GM23248 (cell line): Measurements from ENCODE around the gene POC1A. TPM values are rescaled to one million over a fixed set of nuclear protein-coding genes. Genes with fewer than 3 reads are reported as not detected.

Source experiments
- DNase-seq: peaks from one replicate; pipeline ENCODE4 v3.0.0-alpha.2; 2015
- H2AFZ ChIP-seq: fragments of 200-600 bp; sonication (generic); 2 replicates; pipeline ENCODE4 v1.6.1; 2016; ENCODE audit warnings: antibody characterized with exemption
- H3F3A ChIP-seq: fragments of 200-600 bp; sonication (generic); 2 replicates; pipeline ENCODE4 v1.6.1; 2016; ENCODE audit warnings: mild to moderate bottlenecking, antibody characterized with exemption, mixed run types; ENCODE audit not compliant: insufficient read depth
- H3K27ac ChIP-seq: fragments of 200-600 bp; sonication (generic); 2 replicates; pipeline ENCODE4 v1.5.1; 2016; ENCODE audit warnings: mild to moderate bottlenecking
- H3K27me3 ChIP-seq: fragments of 200-600 bp; sonication (generic); replicated peaks from 2 replicates; pipeline ENCODE4 v1.6.1; 2016; ENCODE audit warnings: mild to moderate bottlenecking; ENCODE audit not compliant: insufficient read depth
- H3K36me3 ChIP-seq: fragments of 200-600 bp; sonication (generic); 2 replicates; pipeline ENCODE4 v1.6.1; 2016; ENCODE audit warnings: low read depth, mild to moderate bottlenecking
- H3K4me1 ChIP-seq: fragments of 200-600 bp; sonication (generic); 2 replicates; pipeline ENCODE4 v1.6.1; 2016; ENCODE audit warnings: mild to moderate bottlenecking; ENCODE audit not compliant: insufficient read depth
- H3K4me2 ChIP-seq: fragments of 200-600 bp; sonication (generic); one replicate; pipeline ENCODE4 v1.6.1; 2016; ENCODE audit warnings: mild to moderate bottlenecking; ENCODE audit not compliant: unreplicated experiment
- H3K4me3 ChIP-seq: fragments of 200-600 bp; sonication (generic); 2 replicates; pipeline ENCODE4 v1.5.1; 2016; ENCODE audit warnings: mild to moderate bottlenecking
- H3K79me2 ChIP-seq: fragments of 200-600 bp; sonication (generic); 2 replicates; pipeline ENCODE4 v1.6.1; 2016; ENCODE audit warnings: mild to moderate bottlenecking; ENCODE audit not compliant: insufficient read depth
- H3K9ac ChIP-seq: fragments of 200-600 bp; sonication (generic); 2 replicates; pipeline ENCODE4 v1.6.1; 2016; ENCODE audit warnings: mild to moderate bottlenecking
- H3K9me2 ChIP-seq: fragments of 200-600 bp; sonication (generic); 2 replicates; pipeline ENCODE4 v1.6.1; 2016; ENCODE audit warnings: mixed run types, mild to moderate bottlenecking, moderate library complexity; ENCODE audit not compliant: insufficient read depth
- H3K9me3 ChIP-seq: fragments of 200-600 bp; sonication (generic); one replicate; pipeline ENCODE4 v1.6.1; 2017; ENCODE audit warnings: low read depth
- H4K20me1 ChIP-seq: fragments of 200-600 bp; sonication (generic); 2 replicates; pipeline ENCODE4 v1.6.0; 2016; ENCODE audit not compliant: insufficient read depth
- EZH2 ChIP-seq: fragments of 200-600 bp; sonication (generic); IDR thresholded peaks from 2 replicates; pipeline ENCODE4 v1.6.1; 2018; ENCODE audit warnings: antibody characterized with exemption, mild to moderate bottlenecking; ENCODE audit not compliant: insufficient read depth, poor library complexity, severe bottlenecking
- EZH2phosphoT487 ChIP-seq: fragments of 200-600 bp; sonication (generic); IDR thresholded peaks from 2 replicates; pipeline ENCODE4 v1.6.1; 2018; ENCODE audit warnings: antibody characterized with exemption, moderate library complexity, mild to moderate bottlenecking, low read depth; ENCODE audit not compliant: insufficient read depth
- WGBS, 2 experiments: methylation state at CpG; one replicate each; pipeline ENCODE4 v1.1.6; 2015 to 2017; ENCODE audit warnings: low lambda C conversion rate in 2 of 2, low coverage in 1 of 2; ENCODE audit errors: missing lambda C conversion rate in 2 of 2; 5-methylcytosine and 5-hydroxymethylcytosine counted together
- in situ Hi-C: fragments of 300-500 bp; cut with MboI; formaldehyde crosslinking; loops from 2 replicates; pipeline ENCODE4 v1.15.0; 2020
- polyA plus RNA-seq: library from polyadenylated mRNA; unstranded; fragments of >200 nt; fragmentation: Nextera tagmentation; extraction: Ambion mirVana; gene quantifications from 2 replicates; pipeline ENCODE4 v1.2.1, GENCODE V29; 2016
- total RNA-seq: library from RNA; depleted of rRNA; stranded (reverse); fragments of >200 nt; shearing (Covaris generic); gene quantifications from 2 replicates; pipeline ENCODE4 v1.2.3, GENCODE V29; 2014

The POC1A gene
- total and polyA plus RNA-seq, 2 experiments from 2014 or later, result 5.2 to 11.0 TPM

GRCh38 chr3:52090933-52091468 is 63.2 kb downstream of the POC1A start:
- Histone ChIP-seq H3K9me2 (no peaks in the 10 kb centered on the region), H3K4me3 (no peak overlapping the region), H3K9me3 (no peaks in the 10 kb centered on the region), H3K9ac (peak overlapping the region; percentile 68), H3K36me3 (no peaks in the 10 kb centered on the region), H3K27me3 (no peaks in the 10 kb centered on the region), H4K20me1 (no peaks in the 10 kb centered on the region), H3K4me1 (peaks cover 45% of the 10 kb centered on the region), H3F3A (no peaks in the 10 kb centered on the region), H3K27ac (peak overlapping the region; percentile 85), H3K4me2 (no peak overlapping the region), H2AFZ (peak overlapping the region; percentile 62; the same call in 1 of the 2 replicates), H3K79me2 (no peaks in the 10 kb centered on the region)
- TF ChIP-seq EZH2, result no peak
- DNase-seq, result no peak
- in situ Hi-C loops, result no loop called here
- WGBS, 2 experiments, result 94 to 98% methylated on average over 7 to 8 of the region's 8 CpGs

DNA sequence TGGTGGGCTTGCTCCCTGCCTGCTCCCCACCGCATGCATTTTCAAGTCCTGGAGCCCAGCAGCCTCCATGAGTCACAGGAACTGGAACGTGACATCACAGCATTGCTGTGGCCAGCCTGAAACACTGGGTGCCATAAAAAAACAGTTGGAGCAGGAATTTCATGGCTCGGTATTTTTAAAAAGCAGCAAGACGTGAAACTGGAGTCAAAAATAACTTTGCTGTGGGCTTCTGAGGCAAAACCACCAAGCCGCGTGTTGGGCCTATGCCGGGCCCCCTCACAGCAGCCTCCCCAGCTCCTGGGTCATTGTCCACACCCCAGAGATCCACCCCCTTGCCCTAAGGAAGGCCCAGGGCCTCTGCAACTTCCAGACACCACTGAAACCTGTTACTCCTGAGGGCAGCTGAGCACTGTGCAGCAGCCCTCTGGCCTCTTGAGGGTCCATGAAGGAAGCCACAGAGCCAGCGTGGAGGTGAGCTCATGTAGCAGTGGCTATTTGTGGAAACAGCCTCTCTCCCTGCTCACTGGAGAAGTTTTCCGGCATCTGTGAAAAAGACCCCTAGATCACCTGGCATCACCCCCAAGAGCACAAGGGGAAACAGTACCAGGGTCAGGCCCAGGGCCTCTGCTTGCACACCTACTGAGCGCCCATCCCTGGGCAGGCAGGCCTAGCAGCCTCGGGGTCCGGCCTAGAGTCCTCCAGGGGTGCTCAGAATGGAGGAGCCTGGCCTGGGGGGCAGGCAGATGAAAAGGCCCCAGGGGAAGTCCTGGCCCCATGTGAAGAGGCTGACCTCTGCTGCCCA is 63.9 kb downstream of the POC1A start:
- no peaks in the 10 kb centered on the region for H3K36me3 ChIP-seq
- 36 to 42% methylated on average over 12 of the region's 12 CpGs for WGBS, 2 experiments
- H3K79me2 ChIP-seq, result no peaks in the 10 kb centered on the region
- DNase-seq, result peak; percentile 92
- no peak overlapping the region for H3K4me3 ChIP-seq
- H3K4me1 ChIP-seq, result peaks cover 45% of the 10 kb centered on the region
- H2AFZ ChIP-seq, result peak overlapping the region; percentile 62
- peak overlapping the region; percentile 3 for H3K4me2 ChIP-seq
- peak overlapping the region; percentile 85 for H3K27ac ChIP-seq
- no peaks in the 10 kb centered on the region for H3K9me3 ChIP-seq
- in situ Hi-C loops, result no loop called here
- H3K9ac ChIP-seq, result peak overlapping the region; percentile 68
- H3F3A ChIP-seq, result no peaks in the 10 kb centered on the region
- H3K27me3 ChIP-seq, result no peaks in the 10 kb centered on the region
- H4K20me1 ChIP-seq, result no peaks in the 10 kb centered on the region
- TF ChIP-seq EZH2, result no peak
- TF ChIP-seq EZH2phosphoT487, result no peak
- no peaks in the 10 kb centered on the region for H3K9me2 ChIP-seq

DNA sequence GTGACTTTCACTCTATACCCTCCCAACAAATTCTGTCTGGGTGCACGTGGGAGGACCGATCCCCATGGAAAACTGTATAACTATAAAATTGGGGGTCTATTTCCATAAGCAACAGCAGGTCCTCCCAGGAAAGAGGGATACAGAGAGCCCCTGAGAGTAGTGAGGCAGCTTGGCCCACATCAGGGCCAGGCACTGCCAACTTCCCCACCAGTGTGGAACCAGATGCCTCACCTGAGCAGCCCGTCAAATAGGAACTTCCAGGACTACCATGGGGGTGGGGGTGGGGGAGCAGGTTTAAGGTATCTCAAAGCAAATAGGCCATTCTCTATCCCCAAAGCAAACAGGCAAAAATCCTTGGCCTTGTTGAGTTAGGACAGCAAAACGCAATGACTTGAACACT is 64.5 kb downstream of the POC1A start:
- Histone ChIP-seq H3K4me2 (peak overlapping the region; percentile 3), H2AFZ (peak overlapping the region; percentile 62), H3K9ac (peak overlapping the region; percentile 68; the same call in 1 of the 2 replicates), H3K27me3 (no peaks in the 10 kb centered on the region), H3F3A (no peaks in the 10 kb centered on the region), H3K36me3 (no peaks in the 10 kb centered on the region), H3K79me2 (no peaks in the 10 kb centered on the region), H3K9me2 (no peaks in the 10 kb centered on the region), H3K4me3 (no peak overlapping the region), H3K27ac (peak overlapping the region; percentile 85), H3K4me1 (peaks cover 45% of the 10 kb centered on the region), H4K20me1 (no peaks in the 10 kb centered on the region), H3K9me3 (no peaks in the 10 kb centered on the region)
- in situ Hi-C loops, result no loop called here
- no peak for TF ChIP-seq EZH2
- TF ChIP-seq EZH2phosphoT487, result no peak
- WGBS, 2 experiments, result 89 to 95% methylated on average over 4 of the region's 4 CpGs
- no peak for DNase-seq

DNA sequence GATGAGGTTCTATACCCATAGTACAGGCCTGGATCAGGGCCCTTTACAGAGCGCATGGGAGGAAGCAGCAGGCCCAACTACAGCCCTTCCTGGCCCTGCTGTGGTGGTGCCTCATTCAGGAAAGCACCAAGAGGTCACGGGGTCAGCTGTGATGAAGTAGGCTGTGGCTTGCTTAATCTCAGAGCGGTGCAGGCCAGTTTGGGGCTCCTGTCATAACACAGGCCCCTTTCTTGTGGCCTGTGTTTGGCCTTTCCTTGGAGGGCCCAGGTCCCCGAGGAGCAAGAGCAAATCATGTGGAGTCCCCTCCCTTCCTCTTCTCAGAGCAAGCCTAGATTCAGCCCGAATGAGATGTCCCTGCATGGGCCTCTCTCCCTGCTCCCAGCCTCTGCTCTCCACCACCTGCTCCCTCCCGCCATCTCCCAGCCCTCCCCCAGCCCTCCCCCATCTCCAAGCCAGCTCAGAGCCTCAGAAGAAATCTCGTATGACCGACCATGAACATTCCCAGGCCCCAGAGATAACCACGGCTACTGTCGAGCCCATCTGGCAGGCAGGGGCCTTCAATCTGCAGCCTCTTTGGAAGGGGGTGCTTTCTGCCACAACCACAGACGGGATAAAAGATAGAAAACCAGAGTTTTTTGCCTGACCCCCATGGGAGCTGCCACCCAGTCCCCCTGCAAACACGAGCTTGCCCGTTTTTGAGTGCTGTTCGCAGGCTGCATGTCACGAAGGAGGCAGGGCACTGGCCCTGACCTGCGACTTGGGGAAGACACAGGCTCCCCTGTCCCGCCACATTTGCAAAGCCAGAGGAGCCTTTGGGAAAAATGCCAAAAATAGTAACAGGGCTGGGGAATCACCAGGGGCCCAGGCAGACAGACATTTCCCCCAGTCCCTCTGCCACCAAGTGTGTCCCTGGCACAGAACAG is 65.5 kb downstream of the POC1A start:
- 88 to 89% methylated on average over 13 to 17 of the region's 17 CpGs for WGBS, 2 experiments

More for the DNA sequence above, 65.5 kb downstream of the POC1A start:
- peaks cover 41% of the 10 kb centered on the region for H3K4me1 ChIP-seq
- H3K27ac ChIP-seq, result no peak overlapping the region
- in situ Hi-C loops, result no loop called here
- no peaks in the 10 kb centered on the region for H3K79me2 ChIP-seq
- no peaks in the 10 kb centered on the region for H3K36me3 ChIP-seq
- H3K9me2 ChIP-seq, result no peaks in the 10 kb centered on the region
- peak; percentile 57 for DNase-seq
- H3K4me2 ChIP-seq, result no peak overlapping the region
- TF ChIP-seq EZH2phosphoT487 (no peak), EZH2 (no peak)
- no peak overlapping the region for H2AFZ ChIP-seq
- H3K9me3 ChIP-seq, result no peaks in the 10 kb centered on the region
- H4K20me1 ChIP-seq, result no peaks in the 10 kb centered on the region
- H3K27me3 ChIP-seq, result no peaks in the 10 kb centered on the region
- H3K4me3 ChIP-seq, result no peak overlapping the region
- H3F3A ChIP-seq, result no peaks in the 10 kb centered on the region
- H3K9ac ChIP-seq, result no peak overlapping the region
